ENCODE results near the gene RBL1.

Gene RBL1

DNA sequence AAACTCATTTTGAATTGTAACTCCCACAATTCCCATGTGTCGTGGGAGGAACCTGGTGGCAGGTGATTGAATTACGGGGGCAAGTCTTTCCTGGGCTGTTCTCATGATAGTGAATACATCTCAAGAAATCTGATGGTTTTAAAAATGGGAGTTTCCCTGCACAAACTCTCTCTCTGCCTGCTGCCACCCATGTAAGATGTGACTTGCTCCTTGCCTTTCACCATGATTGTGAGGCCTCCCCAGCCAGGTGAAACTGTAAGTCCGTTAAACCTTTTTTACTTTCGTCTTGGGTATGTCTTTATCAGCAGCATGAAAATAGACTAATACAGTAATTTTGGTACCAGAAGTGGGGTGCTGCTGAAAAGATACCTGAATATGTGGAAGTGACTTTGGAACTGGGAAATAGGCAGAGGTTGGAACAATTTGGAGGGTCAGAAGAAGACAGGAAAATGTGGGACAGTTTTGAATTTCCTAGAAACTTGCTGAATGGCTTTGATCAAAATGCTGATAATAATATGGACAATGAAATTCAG is 102.9 kb downstream of the RBL1 start:
- 95% methylated on average over 4 of the region's 4 CpGs for WGBS
- Histone ChIP-seq H3K4me1 (ENCODE audit: insufficient read depth, low read length) (no peaks in the 10 kb centered on the region; the same call in 1 of the 2 replicates), H3K27me3 (ENCODE audit: insufficient read depth, low read length) (no peaks in the 10 kb centered on the region), H3K27ac (ENCODE audit: low read depth, low read length) (no peak overlapping the region), H3K9ac (ENCODE audit: low read depth, low read length) (no peak overlapping the region), H3K4me3 (ENCODE audit: low read length) (no peak overlapping the region), H3K9me3 (ENCODE audit: insufficient read depth, low read depth, low read length) (peaks cover 28% of the 10 kb centered on the region), H3K36me3 (ENCODE audit: insufficient read depth, low read length) (peaks cover 34% of the 10 kb centered on the region)

DNA sequence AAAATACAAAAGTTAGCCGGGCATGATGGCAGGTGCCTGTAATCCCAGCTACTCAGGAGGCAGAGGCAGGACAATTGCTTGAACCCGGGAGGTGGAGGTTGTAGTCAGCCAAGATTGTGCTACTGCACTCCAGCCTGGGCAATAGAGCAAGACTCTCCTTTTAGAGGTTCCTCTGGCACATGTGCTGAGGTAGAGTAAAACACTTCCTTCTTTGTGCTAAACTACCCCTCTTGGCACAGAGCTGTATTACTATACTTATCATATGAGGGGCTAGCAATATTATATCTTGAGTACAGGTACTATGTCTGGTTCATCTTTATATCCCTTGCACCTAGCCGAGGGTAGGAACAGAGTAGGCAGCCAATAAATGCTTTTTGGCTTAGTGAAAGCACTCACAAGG is 104.1 kb downstream of the RBL1 start:
- Histone ChIP-seq H3K4me3 (ENCODE audit: low read length) (no peak overlapping the region), H3K9ac (ENCODE audit: low read depth, low read length) (no peak overlapping the region), H3K9me3 (ENCODE audit: insufficient read depth, low read depth, low read length) (peaks cover 23% of the 10 kb centered on the region), H3K36me3 (ENCODE audit: insufficient read depth, low read length) (peaks cover 22% of the 10 kb centered on the region), H3K4me1 (ENCODE audit: insufficient read depth, low read length) (no peaks in the 10 kb centered on the region; the same call in 1 of the 2 replicates), H3K27ac (ENCODE audit: low read depth, low read length) (no peak overlapping the region), H3K27me3 (ENCODE audit: insufficient read depth, low read length) (no peaks in the 10 kb centered on the region)
- WGBS = 95% methylated on average over 3 of the region's 3 CpGs

DNA sequence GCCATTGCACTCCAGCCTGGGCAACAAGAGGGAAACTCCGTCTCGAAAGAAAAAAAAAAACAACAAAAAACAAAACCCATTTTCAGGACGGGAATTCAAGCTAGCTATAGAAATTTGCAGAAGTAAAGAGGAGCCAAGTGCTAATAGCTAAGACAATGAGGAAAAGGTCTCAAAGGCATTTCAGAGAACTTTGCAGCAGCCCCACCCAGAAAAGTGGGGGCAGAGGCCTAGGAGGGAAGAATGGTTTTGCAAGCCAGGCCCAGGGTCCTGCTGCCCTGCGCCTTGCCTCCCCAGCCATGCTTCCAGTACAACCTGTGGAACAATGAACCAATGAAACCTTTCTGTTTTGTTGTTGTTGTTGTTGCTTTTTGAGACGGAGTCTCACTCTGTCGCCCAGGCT is 106.0 kb downstream of the RBL1 start:
- peaks cover 15% of the 10 kb centered on the region for H3K9me3 ChIP-seq (ENCODE audit: insufficient read depth, low read depth, low read length)
- peaks cover 6% of the 10 kb centered on the region for H3K36me3 ChIP-seq (ENCODE audit: insufficient read depth, low read length)
- WGBS = 87% methylated on average over 4 of the region's 6 CpGs
- H3K4me3 ChIP-seq (ENCODE audit: low read length) = no peak overlapping the region
- no peak overlapping the region for H3K9ac ChIP-seq (ENCODE audit: low read depth, low read length)
- H3K27me3 ChIP-seq (ENCODE audit: insufficient read depth, low read length) = no peaks in the 10 kb centered on the region
- no peaks in the 10 kb centered on the region; the same call in 1 of the 2 replicates for H3K4me1 ChIP-seq (ENCODE audit: insufficient read depth, low read length)
- no peak overlapping the region for H3K27ac ChIP-seq (ENCODE audit: low read depth, low read length)

DNA sequence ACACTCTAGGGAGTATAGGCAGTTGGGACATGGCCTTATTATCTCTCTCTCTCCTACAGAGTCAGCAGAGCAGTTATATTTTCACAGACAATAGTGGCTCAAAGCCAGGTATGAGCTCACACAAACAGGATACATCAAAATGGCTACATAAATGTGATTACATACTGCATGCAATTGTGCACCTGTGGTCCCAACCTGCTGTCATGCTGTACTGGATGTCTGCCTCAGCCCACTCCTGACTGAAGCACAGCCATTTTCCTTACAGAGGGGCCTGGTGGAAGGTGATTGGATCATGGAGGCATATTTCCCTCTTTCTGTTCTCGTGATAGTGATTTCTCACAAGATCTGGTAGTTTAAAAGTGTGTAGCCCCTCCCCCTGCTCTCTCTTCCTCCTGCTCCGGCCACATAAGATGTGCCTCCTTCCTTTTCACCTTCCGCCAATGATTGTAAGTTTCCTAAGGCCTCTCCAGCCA is 107.3 kb downstream of the RBL1 start:
- H3K27ac ChIP-seq (ENCODE audit: low read depth, low read length) = no peak overlapping the region
- H3K9ac ChIP-seq (ENCODE audit: low read depth, low read length) = no peak overlapping the region
- no peaks in the 10 kb centered on the region for H3K27me3 ChIP-seq (ENCODE audit: insufficient read depth, low read length)
- WGBS = 95% methylated on average over 2 of the region's 3 CpGs
- H3K36me3 ChIP-seq (ENCODE audit: insufficient read depth, low read length) = no peaks in the 10 kb centered on the region
- peaks cover 8% of the 10 kb centered on the region for H3K9me3 ChIP-seq (ENCODE audit: insufficient read depth, low read depth, low read length)
- H3K4me1 ChIP-seq (ENCODE audit: insufficient read depth, low read length) = no peaks in the 10 kb centered on the region; the same call in 1 of the 2 replicates
- no peak overlapping the region for H3K4me3 ChIP-seq (ENCODE audit: low read length)

DNA sequence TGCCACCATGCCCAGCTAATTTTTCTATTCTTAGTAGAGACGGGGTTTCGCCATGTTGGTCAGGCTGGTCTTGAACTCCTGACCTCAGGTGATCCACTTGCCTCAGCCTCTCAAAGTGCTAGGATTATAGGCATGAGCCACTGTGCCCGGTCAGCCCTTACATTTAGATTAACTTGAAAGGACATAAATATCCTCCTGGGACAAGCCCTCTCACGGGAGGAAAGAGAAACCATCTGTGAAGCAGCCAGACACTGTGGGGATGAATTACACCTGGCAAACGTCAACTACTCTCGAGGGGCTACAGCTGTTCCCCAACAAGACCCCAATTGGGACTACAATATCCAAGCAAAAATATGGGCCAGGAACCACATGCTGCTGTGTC is 111.5 kb downstream of the RBL1 start:
- WGBS = 90% methylated on average over 6 of the region's 6 CpGs
- Histone ChIP-seq H3K4me3 (ENCODE audit: low read length) (no peak overlapping the region), H3K27ac (ENCODE audit: low read depth, low read length) (no peak overlapping the region), H3K4me1 (ENCODE audit: insufficient read depth, low read length) (no peaks in the 10 kb centered on the region), H3K36me3 (ENCODE audit: insufficient read depth, low read length) (no peaks in the 10 kb centered on the region), H3K27me3 (ENCODE audit: insufficient read depth, low read length) (no peaks in the 10 kb centered on the region), H3K9ac (ENCODE audit: low read depth, low read length) (no peak overlapping the region), H3K9me3 (ENCODE audit: insufficient read depth, low read depth, low read length) (no peaks in the 10 kb centered on the region)

DNA sequence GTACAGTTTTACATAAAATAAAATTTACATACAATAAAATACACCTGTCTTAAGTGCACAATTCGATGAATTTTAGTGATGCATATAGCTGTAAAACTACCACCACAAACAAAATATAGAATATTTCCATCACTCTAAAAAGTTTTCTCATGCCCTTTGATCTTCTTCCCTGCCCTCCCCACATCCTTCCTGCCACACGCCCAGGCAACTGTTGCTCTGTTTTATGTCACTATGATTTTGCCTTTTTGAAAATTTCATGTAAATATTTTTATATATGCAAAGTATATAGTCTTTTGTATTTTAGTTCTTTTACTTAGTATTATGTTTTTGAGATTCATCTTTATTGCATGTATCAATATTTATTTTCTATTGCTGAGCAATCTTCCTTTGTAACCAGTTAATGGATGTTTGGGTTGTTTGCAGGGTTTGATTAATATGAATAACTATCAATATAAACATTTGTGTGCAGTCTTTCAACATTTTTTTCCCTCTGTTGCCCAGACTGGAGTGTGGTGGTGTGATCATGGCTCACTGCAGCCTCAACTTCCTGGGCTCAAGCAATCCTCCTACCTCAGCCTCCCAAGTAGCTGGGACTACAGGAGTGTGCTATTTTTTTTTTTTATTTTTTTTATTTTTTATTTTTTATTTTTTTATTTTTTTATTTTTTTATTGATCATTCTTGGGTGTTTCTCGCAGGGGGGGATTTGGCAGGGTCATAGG is 120.5 kb downstream of the RBL1 start:
- Histone ChIP-seq H3K9ac (ENCODE audit: low read depth, low read length) (no peak overlapping the region), H3K36me3 (ENCODE audit: insufficient read depth, low read length) (no peaks in the 10 kb centered on the region), H3K27ac (ENCODE audit: low read depth, low read length) (no peak overlapping the region), H3K4me1 (ENCODE audit: insufficient read depth, low read length) (no peaks in the 10 kb centered on the region), H3K27me3 (ENCODE audit: insufficient read depth, low read length) (no peaks in the 10 kb centered on the region), H3K4me3 (ENCODE audit: low read length) (no peak overlapping the region), H3K9me3 (ENCODE audit: insufficient read depth, low read depth, low read length) (no peaks in the 10 kb centered on the region)
- WGBS = 100% methylated on average over 2 of the region's 3 CpGs

DNA sequence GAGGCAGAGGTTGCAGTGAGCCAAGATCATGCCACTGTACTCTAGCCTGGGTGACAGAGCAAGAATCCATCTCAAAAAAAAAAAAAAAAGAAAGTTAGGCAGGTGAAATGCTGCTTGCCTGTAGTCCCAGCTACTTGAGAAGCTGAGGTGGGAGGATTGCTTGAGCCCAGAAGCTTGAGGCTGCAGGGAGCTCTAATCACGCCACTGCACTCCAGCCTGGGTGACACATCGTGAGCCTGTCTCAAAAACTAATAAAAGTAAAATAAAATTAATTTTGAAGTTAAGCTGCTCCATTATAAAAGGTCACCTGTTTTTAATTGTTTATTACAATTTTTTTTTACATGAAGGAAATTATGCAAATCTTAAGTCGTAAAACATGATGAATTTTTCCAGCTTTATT is 121.1 kb downstream of the RBL1 start:
- Histone ChIP-seq H3K4me3 (ENCODE audit: low read length) (no peak overlapping the region), H3K36me3 (ENCODE audit: insufficient read depth, low read length) (no peaks in the 10 kb centered on the region), H3K9me3 (ENCODE audit: insufficient read depth, low read depth, low read length) (no peaks in the 10 kb centered on the region; the same call in 1 of the 2 replicates), H3K4me1 (ENCODE audit: insufficient read depth, low read length) (no peaks in the 10 kb centered on the region), H3K27ac (ENCODE audit: low read depth, low read length) (no peak overlapping the region), H3K9ac (ENCODE audit: low read depth, low read length) (no peak overlapping the region), H3K27me3 (ENCODE audit: insufficient read depth, low read length) (no peaks in the 10 kb centered on the region)
- WGBS = 100% methylated on average over 1 of the region's 3 CpGs

DNA sequence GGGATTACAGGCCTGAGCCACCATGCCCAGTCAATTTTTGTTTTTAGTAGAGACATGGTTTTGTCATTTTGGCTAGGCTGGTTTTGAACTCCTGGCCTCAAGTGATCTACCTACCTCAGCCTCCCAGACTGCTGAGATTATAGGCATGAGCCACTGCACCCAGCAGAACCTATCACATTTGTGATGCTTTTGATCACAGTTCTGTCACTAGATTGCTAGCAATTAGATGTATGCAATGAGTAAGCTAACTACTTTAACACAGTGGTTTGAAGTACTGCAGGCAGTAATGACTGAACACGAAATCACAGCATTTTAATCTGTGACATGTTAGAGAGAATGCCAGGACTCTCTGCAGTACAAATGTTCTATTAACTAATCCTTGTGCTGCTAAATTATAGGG is 124.7 kb downstream of the RBL1 start:
- Histone ChIP-seq H3K4me3 (ENCODE audit: low read length) (no peak overlapping the region), H3K27ac (ENCODE audit: low read depth, low read length) (no peak overlapping the region), H3K9me3 (ENCODE audit: insufficient read depth, low read depth, low read length) (no peaks in the 10 kb centered on the region; the same call in 1 of the 2 replicates), H3K27me3 (ENCODE audit: insufficient read depth, low read length) (no peaks in the 10 kb centered on the region), H3K9ac (ENCODE audit: low read depth, low read length) (no peak overlapping the region), H3K4me1 (ENCODE audit: insufficient read depth, low read length) (no peaks in the 10 kb centered on the region), H3K36me3 (ENCODE audit: insufficient read depth, low read length) (no peaks in the 10 kb centered on the region)
- 100% methylated on average over 1 of the region's 1 CpG for WGBS

DNA sequence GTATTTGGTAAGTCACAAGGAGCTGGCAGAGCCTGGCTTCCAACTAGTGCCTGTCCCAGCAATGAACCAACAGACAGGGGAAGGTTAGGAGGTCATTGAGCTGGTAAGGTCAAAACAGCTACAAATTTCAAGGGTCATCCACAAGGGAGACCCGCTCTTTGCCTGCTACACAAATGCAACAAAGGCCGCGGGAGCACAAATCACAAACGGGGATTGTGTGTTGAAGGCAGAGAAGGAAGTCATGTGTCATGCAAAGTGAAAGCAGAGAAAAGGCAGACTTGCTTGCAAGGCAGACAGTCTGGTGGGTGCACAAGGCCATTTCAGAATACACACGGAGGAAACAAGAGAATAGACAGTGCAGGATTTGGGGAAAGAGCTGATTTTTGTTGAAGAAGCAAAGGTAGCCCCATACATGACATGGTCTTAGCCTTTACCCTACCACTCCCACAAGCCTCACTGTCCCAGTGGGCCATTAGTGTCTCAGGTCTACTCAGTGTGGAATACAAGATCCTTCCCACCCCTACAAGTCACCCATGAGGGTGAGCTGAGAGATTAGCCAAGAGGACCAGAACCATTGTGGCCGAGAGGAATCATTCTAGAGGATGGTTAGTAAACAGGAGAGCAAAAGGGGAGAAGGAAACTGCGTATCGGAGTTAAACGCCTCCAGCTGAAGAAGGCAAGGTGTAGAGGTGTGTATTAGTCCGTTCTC is 126.2 kb downstream of the RBL1 start:
- WGBS = 88% methylated on average over 10 of the region's 10 CpGs
- H3K36me3 ChIP-seq (ENCODE audit: insufficient read depth, low read length) = no peaks in the 10 kb centered on the region
- H3K27me3 ChIP-seq (ENCODE audit: insufficient read depth, low read length) = no peaks in the 10 kb centered on the region
- H3K9ac ChIP-seq (ENCODE audit: low read depth, low read length) = no peak overlapping the region
- no peaks in the 10 kb centered on the region for H3K4me1 ChIP-seq (ENCODE audit: insufficient read depth, low read length)
- H3K9me3 ChIP-seq (ENCODE audit: insufficient read depth, low read depth, low read length) = no peaks in the 10 kb centered on the region; the same call in 1 of the 2 replicates
- H3K27ac ChIP-seq (ENCODE audit: low read depth, low read length) = no peak overlapping the region
- H3K4me3 ChIP-seq (ENCODE audit: low read length) = no peak overlapping the region

DNA sequence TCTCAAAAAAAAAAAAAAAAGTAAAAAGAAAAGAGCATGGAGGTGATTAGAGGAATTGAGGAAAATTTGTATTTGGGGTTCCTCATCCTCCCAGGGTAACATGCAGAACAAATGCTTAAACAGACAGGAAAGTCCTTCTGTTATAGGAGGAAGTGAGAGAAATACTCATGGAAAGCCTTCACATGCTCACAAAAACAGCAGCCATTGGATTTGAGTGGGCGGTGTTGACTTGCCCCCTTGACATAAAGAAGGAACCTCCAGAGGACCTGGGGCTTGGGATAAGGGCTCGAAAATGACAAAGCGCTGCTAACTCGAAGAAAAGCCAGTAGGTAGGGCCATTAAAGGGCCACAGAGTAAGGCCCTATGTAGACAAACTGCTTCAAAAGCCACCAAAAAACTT is 126.7 kb downstream of the RBL1 start:
- WGBS = 94% methylated on average over 4 of the region's 4 CpGs
- Histone ChIP-seq H3K9me3 (ENCODE audit: insufficient read depth, low read depth, low read length) (no peaks in the 10 kb centered on the region; the same call in 1 of the 2 replicates), H3K4me3 (ENCODE audit: low read length) (no peak overlapping the region), H3K4me1 (ENCODE audit: insufficient read depth, low read length) (no peaks in the 10 kb centered on the region), H3K27ac (ENCODE audit: low read depth, low read length) (no peak overlapping the region), H3K27me3 (ENCODE audit: insufficient read depth, low read length) (no peaks in the 10 kb centered on the region), H3K9ac (ENCODE audit: low read depth, low read length) (no peak overlapping the region), H3K36me3 (ENCODE audit: insufficient read depth, low read length) (no peaks in the 10 kb centered on the region)

DNA sequence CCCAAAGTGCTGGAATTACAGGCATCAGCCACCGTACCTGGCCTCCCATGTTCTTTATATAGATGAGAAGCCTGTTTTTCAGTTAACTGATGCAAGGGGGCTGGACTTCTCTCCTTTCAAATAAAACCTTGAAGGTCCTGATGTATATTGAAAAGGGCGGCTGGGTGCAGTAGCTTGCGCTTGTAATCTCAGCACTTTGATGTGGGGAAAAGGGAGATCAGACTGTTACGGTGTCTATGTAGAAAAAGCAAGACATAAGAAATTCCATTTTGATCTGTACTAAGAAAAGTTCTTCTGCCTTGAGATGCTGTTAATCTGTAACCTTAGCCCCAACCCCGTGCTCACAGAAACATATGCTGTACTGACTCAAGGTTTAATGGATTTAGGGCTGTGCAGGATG is 128.2 kb downstream of the RBL1 start:
- Histone ChIP-seq H3K27me3 (ENCODE audit: insufficient read depth, low read length) (no peaks in the 10 kb centered on the region), H3K4me1 (ENCODE audit: insufficient read depth, low read length) (no peaks in the 10 kb centered on the region), H3K27ac (ENCODE audit: low read depth, low read length) (no peak overlapping the region), H3K36me3 (ENCODE audit: insufficient read depth, low read length) (no peaks in the 10 kb centered on the region), H3K9me3 (ENCODE audit: insufficient read depth, low read depth, low read length) (peaks cover 5% of the 10 kb centered on the region), H3K4me3 (ENCODE audit: low read length) (no peak overlapping the region), H3K9ac (ENCODE audit: low read depth, low read length) (no peak overlapping the region)
- 97% methylated on average over 5 of the region's 5 CpGs for WGBS
